SHP77 treated with DMSO at 0.1 percent for 48 hours (cell line): ENCODE results near the gene ATXN7L1.

ENCODE experiments used
- DNase-seq: peaks from one replicate; lab custom pipeline; 2025; lab: John Stamatoyannopoulos, UW

The ATXN7L1 gene

GRCh38 chr7:105644937-105645336 is 231.5 kb downstream of the ATXN7L1 start:
- DNase-seq, result no peak

- DNase-seq, result no peak
Observed at GRCh38 chr7:105643851-105644250, 232.5 kb downstream of the ATXN7L1 start.

- no peak for DNase-seq
Observed at GRCh38 chr7:105643384-105643783, 233.0 kb downstream of the ATXN7L1 start.

- no peak for DNase-seq
Observed at GRCh38 chr7:105642264-105642663, 234.1 kb downstream of the ATXN7L1 start.

- DNase-seq, result no peak
Observed at GRCh38 chr7:105640956-105641810, 235.2 kb downstream of the ATXN7L1 start.

GRCh38 chr7:105639667-105640493 is 236.5 kb downstream of the ATXN7L1 start:
- DNase-seq, result no peak

GRCh38 chr7:105638902-105639495 is 237.4 kb downstream of the ATXN7L1 start:
- DNase-seq, result no peak

- no peak for DNase-seq
Observed at GRCh38 chr7:105638334-105638733, 238.1 kb downstream of the ATXN7L1 start.

- no peak for DNase-seq
Observed at GRCh38 chr7:105637755-105638154, 238.6 kb downstream of the ATXN7L1 start.

GRCh38 chr7:105636982-105637381 is 239.4 kb downstream of the ATXN7L1 start:
- no peak for DNase-seq

GRCh38 chr7:105635197-105635596 is 241.2 kb downstream of the ATXN7L1 start:
- no peak for DNase-seq

- no peak for DNase-seq
Observed at GRCh38 chr7:105625986-105626385, 250.4 kb downstream of the ATXN7L1 start.

GRCh38 chr7:105623906-105624305 is 252.5 kb downstream of the ATXN7L1 start:
- DNase-seq, result no peak

- DNase-seq, result no peak
Observed at GRCh38 chr7:105623378-105623777, 253.0 kb downstream of the ATXN7L1 start.

- DNase-seq, result no peak
Observed at GRCh38 chr7:105622106-105622731, 254.2 kb downstream of the ATXN7L1 start.

- no peak for DNase-seq
Observed at GRCh38 chr7:105621617-105622016, 254.8 kb downstream of the ATXN7L1 start.

GRCh38 chr7:105621176-105621575 is 255.2 kb downstream of the ATXN7L1 start:
- DNase-seq, result no peak

- DNase-seq, result no peak
Observed at GRCh38 chr7:105619590-105619989, 256.8 kb downstream of the ATXN7L1 start.

- no peak for DNase-seq
Observed at GRCh38 chr7:105618016-105618296, 258.4 kb downstream of the ATXN7L1 start.

GRCh38 chr7:105617280-105618015 is 259.0 kb downstream of the ATXN7L1 start:
- DNase-seq, result no peak

- DNase-seq, result no peak
Observed at GRCh38 chr7:105614341-105614840, 262.0 kb downstream of the ATXN7L1 start.
